NT2/D1 (cell line): ENCODE measurements around the gene PCDHGB7.
"Not testable (repeated sequence)": the region's sequence is repeated elsewhere in the genome, so short reads cannot be mapped to it uniquely, and the experiment has no call there.

ENCODE experiments used
- DNase-seq: peaks from one replicate; pipeline ENCODE4 v3.0.0-alpha.2; 2011; ENCODE audit warnings: low read depth, low spot score
- H3K27me3 ChIP-seq: 2 replicates; pipeline ENCODE4 v1.6.0; 2011; ENCODE audit warnings: mild to moderate bottlenecking; ENCODE audit not compliant: insufficient read length, insufficient read depth
- H3K36me3 ChIP-seq: 2 replicates; pipeline ENCODE4 v1.6.1; 2011; ENCODE audit warnings: mild to moderate bottlenecking, low read length, mixed read lengths; ENCODE audit not compliant: insufficient read depth, insufficient read length
- H3K4me1 ChIP-seq: 2 replicates; pipeline ENCODE4 v1.5.1; 2011; ENCODE audit not compliant: insufficient read depth, insufficient read length
- H3K4me3 ChIP-seq: 2 replicates; pipeline ENCODE4 v1.5.1; 2011; ENCODE audit warnings: low read depth; ENCODE audit not compliant: insufficient read length
- H3K9ac ChIP-seq: 2 replicates; pipeline ENCODE4 v1.6.0; 2011; ENCODE audit warnings: low read depth; ENCODE audit not compliant: insufficient read length
- H3K9me3 ChIP-seq: 2 replicates; pipeline ENCODE4 v1.5.1; 2011; ENCODE audit warnings: mild to moderate bottlenecking, low read length; ENCODE audit not compliant: insufficient read depth
- SUZ12 ChIP-seq: IDR thresholded peaks from 2 replicates; pipeline ENCODE4 v1.6.1; 2011; ENCODE audit not compliant: insufficient read length, insufficient read depth; ENCODE audit errors: extremely low read depth
- YY1 ChIP-seq: IDR thresholded peaks from 2 replicates; pipeline ENCODE4 v1.6.1; 2011; ENCODE audit not compliant: insufficient read length, insufficient read depth
- ZNF274 ChIP-seq: IDR thresholded peaks from 2 replicates; pipeline ENCODE4 v1.6.1; 2011; ENCODE audit warnings: mild to moderate bottlenecking, low read depth, low read length

The PCDHGB7 gene

GRCh38 chr5:141382469-141383294 lies 34.8 kb upstream of the PCDHGB7 start, which contains the start of gene PCDHGA7:
Gene PCDHGA7 (plus strand): TSS chr5:141382742. CDS start chr5:141382900, 158 bp downstream.
- Histone ChIP-seq H3K4me3 (no peak within 1 kb of the TSS), H3K27me3 (no peaks in the 10 kb centered on the region), H3K9ac (no peak within 1 kb of the TSS), H3K4me1 (no peaks in the 10 kb centered on the region), H3K9me3 (no peaks in the 10 kb centered on the region; the same call in 1 of the 2 replicates), H3K36me3 (no peaks in the 10 kb centered on the region)
- no peak for DNase-seq
- no peak for TF ChIP-seq ZNF274
- no peak for TF ChIP-seq SUZ12
- TF ChIP-seq YY1, result no peak

GRCh38 chr5:141383345-141383744 lies 34.1 kb upstream of the PCDHGB7 start:
- TF ChIP-seq ZNF274 (no peak), YY1 (no peak), SUZ12 (no peak)
- H3K9ac ChIP-seq, result no peak overlapping the region
- no peaks in the 10 kb centered on the region; the same call in 1 of the 2 replicates for H3K9me3 ChIP-seq
- H3K36me3 ChIP-seq, result no peaks in the 10 kb centered on the region
- H3K27me3 ChIP-seq, result no peaks in the 10 kb centered on the region
- H3K4me3 ChIP-seq, result no peak overlapping the region
- no peaks in the 10 kb centered on the region for H3K4me1 ChIP-seq
- no peak for DNase-seq

- DNase-seq, result no peak
- no peaks in the 10 kb centered on the region for H3K4me1 ChIP-seq
- TF ChIP-seq YY1 (no peak), SUZ12 (no peak), ZNF274 (no peak)
- no peaks in the 10 kb centered on the region; the same call in 1 of the 2 replicates for H3K9me3 ChIP-seq
- no peak overlapping the region for H3K9ac ChIP-seq
- H3K4me3 ChIP-seq, result no peak overlapping the region
- H3K27me3 ChIP-seq, result no peaks in the 10 kb centered on the region
- H3K36me3 ChIP-seq, result no peaks in the 10 kb centered on the region
Observed at GRCh38 chr5:141384471-141385267, 32.8 kb upstream of the PCDHGB7 start.

GRCh38 chr5:141387557-141388311 lies 29.7 kb upstream of the PCDHGB7 start, which contains the start of gene PCDHGB4:
Gene PCDHGB4 (plus strand): TSS chr5:141387698. CDS start chr5:141387885, 187 bp downstream.
- not testable (repeated sequence) for H3K27me3 ChIP-seq, DNase-seq, H3K4me3 ChIP-seq, H3K36me3 ChIP-seq, H3K4me1 ChIP-seq, H3K9me3 ChIP-seq, H3K9ac ChIP-seq

- no peak for DNase-seq
- no peaks in the 10 kb centered on the region for H3K4me1 ChIP-seq
- H3K4me3 ChIP-seq, result no peak overlapping the region
- peaks cover 10% of the 10 kb centered on the region; the same call in 1 of the 2 replicates for H3K9me3 ChIP-seq
- no peak overlapping the region for H3K9ac ChIP-seq
- TF ChIP-seq YY1 (no peak), ZNF274 (no peak), SUZ12 (no peak)
- H3K27me3 ChIP-seq, result no peaks in the 10 kb centered on the region
- H3K36me3 ChIP-seq, result no peaks in the 10 kb centered on the region
Observed at GRCh38 chr5:141388661-141389060, 28.8 kb upstream of the PCDHGB7 start.

- Histone ChIP-seq H3K27me3 (no peaks in the 10 kb centered on the region), H3K9me3 (peaks cover 14% of the 10 kb centered on the region; the same call in 1 of the 2 replicates), H3K4me3 (no peak overlapping the region), H3K4me1 (no peaks in the 10 kb centered on the region), H3K9ac (no peak overlapping the region), H3K36me3 (no peaks in the 10 kb centered on the region)
- TF ChIP-seq YY1, result no peak
- TF ChIP-seq SUZ12, result no peak
- TF ChIP-seq ZNF274, result no peak
- no peak for DNase-seq
Observed at GRCh38 chr5:141389153-141390042, 28.1 kb upstream of the PCDHGB7 start.
